CD4-positive, alpha-beta T cell (primary cell): ENCODE data around the gene GPR142. TPM values are rescaled to one million over a fixed set of nuclear protein-coding genes. Genes with fewer than 3 reads are reported as not detected.

Experiments used
- ATAC-seq: fragments of 200-7000 bp; cut with Tn5 transposase; one replicate; pipeline ENCODE4 v1.10.0; 2022; ENCODE audit warnings: mild to moderate bottlenecking; ENCODE audit not compliant: poor library complexity
- CTCF ChIA-PET: fragments of 350-600 bp; sonication (Branson Sonifier 250); formaldehyde crosslinking; loops from one replicate; lab custom pipeline; 2021; ENCODE audit warnings: antibody characterized with exemption, inconsistent platforms; lab: Charles Lee
- POLR2A ChIA-PET: fragments of 350-600 bp; sonication (Branson Sonifier 250); formaldehyde crosslinking; loops from one replicate; lab custom pipeline; 2021; ENCODE audit warnings: antibody characterized with exemption, inconsistent platforms; lab: Charles Lee
- DNase-seq, 14 experiments: peaks; one replicate each; pipeline ENCODE4 v3.0.0-alpha.2; 2013 to 2020; ENCODE audit warnings: mixed read lengths in 2 of 14
- H3K27ac ChIP-seq, 2 donors: one replicate each; pipeline versions ENCODE4 v1.5.1 to v1.7.0; 2013; ENCODE audit warnings: low read length in 2 of 2, low read depth in 1 of 2, mild to moderate bottlenecking in 1 of 2
- H3K27me3 ChIP-seq, 2 experiments: 1 replicate in 1 of 2; 2 replicates in 1 of 2; pipeline versions ENCODE4 v1.6.1 to v1.7.0; 2013; ENCODE audit warnings: low read length in 2 of 2, control low read depth in 1 of 2, mild to moderate bottlenecking in 1 of 2, moderate library complexity in 1 of 2; ENCODE audit not compliant: insufficient read depth in 2 of 2, control insufficient read depth in 1 of 2
- H3K36me3 ChIP-seq: one replicate; pipeline ENCODE4 v1.6.1; 2013; ENCODE audit warnings: low read length, control low read depth; ENCODE audit not compliant: insufficient read depth
- H3K4me1 ChIP-seq: one replicate; pipeline ENCODE4 v1.6.1; 2013; ENCODE audit warnings: low read length, control low read depth; ENCODE audit not compliant: insufficient read depth
- H3K4me3 ChIP-seq: one replicate; pipeline ENCODE4 v1.5.1; 2013; ENCODE audit warnings: mild to moderate bottlenecking, low read length, moderate library complexity
- H3K9me3 ChIP-seq, 2 experiments: 1 replicate in 1 of 2; 2 replicates in 1 of 2; pipeline versions ENCODE4 v1.6.1 to v1.7.0; 2013; ENCODE audit warnings: low read length in 2 of 2, mild to moderate bottlenecking in 2 of 2, control low read depth in 1 of 2, moderate library complexity in 1 of 2; ENCODE audit not compliant: control insufficient read depth in 1 of 2, insufficient read depth in 1 of 2
- H3K27ac Mint-ChIP-seq: one replicate; pipeline ENCODE4 v1.8.0; 2020; ENCODE audit warnings: mixed read lengths
- H3K27me3 Mint-ChIP-seq: one replicate; pipeline ENCODE4 v1.8.0; 2021; ENCODE audit warnings: mixed read lengths
- H3K36me3 Mint-ChIP-seq: one replicate; pipeline ENCODE4 v1.8.0; 2021; ENCODE audit warnings: low read depth, mixed read lengths
- H3K4me1 Mint-ChIP-seq: one replicate; pipeline ENCODE4 v1.8.0; 2021; ENCODE audit warnings: low read depth, mixed read lengths
- H3K4me3 Mint-ChIP-seq: one replicate; pipeline ENCODE4 v1.8.0; 2020; ENCODE audit warnings: mild to moderate bottlenecking, mixed read lengths
- H3K9me3 Mint-ChIP-seq: one replicate; pipeline ENCODE4 v1.8.0; 2020; ENCODE audit warnings: mixed read lengths
- CTCF ChIP-seq: fragments of 200-600 bp; IDR thresholded peaks from one replicate; pipeline ENCODE4 v1.8.0; 2022; ENCODE audit warnings: antibody characterized with exemption, mild to moderate bottlenecking
- intact Hi-C, 2 experiments: fragments of 100-400 bp; cut with DNase I in 1 of 2; cut with micrococcal nuclease in 1 of 2; formaldehyde crosslinking; loops; one replicate each; pipeline versions ENCODE4 v1.15.1 to v1.9.0; 2023 to 2025; cut with DNase I, micrococcal nuclease
- total RNA-seq, 174 experiments: library from RNA in 2 of 174; stranded (reverse) in 2 of 174; gene quantifications; one replicate each; pipeline ENCODE4 v1.2.3 and lab custom pipeline; 2021 to 2026

Gene GPR142
- total RNA-seq, 2 experiments from 2014 or later = not detected

- Histone ChIP-seq H3K4me1 (peaks cover 19% of the 10 kb centered on the region), H3K36me3 (no peaks in the 10 kb centered on the region), H3K27ac (no peak overlapping the region), H3K4me3 (no peak overlapping the region), H3K27me3 (peaks cover 0 to under 1% of the 10 kb centered on the region in 2 experiments), H3K9me3 (no peaks in the 10 kb centered on the region)
- intact Hi-C loops = no loop called here
- Mint-ChIP-seq H3K9me3 (no peaks in the 10 kb centered on the region), H3K36me3 (no peaks in the 10 kb centered on the region), H3K4me1 (peaks cover 16% of the 10 kb centered on the region), H3K4me3 (no peak overlapping the region), H3K27me3 (peaks cover 15% of the 10 kb centered on the region), H3K27ac (no peak overlapping the region)
- DNase-seq (no peak), ATAC-seq (no peak)
- ChIA-PET POLR2A (no interaction called here), CTCF (no interaction called here)
- TF ChIP-seq CTCF = no peak
Observed at GRCh38 chr17:74332017-74332650, 35.2 kb upstream of the GPR142 start.

- H3K36me3 Mint-ChIP-seq = no peaks in the 10 kb centered on the region
- Histone ChIP-seq H3K9me3 (no peaks in the 10 kb centered on the region), H3K4me3 (no peak overlapping the region), H3K27ac (no peak overlapping the region), H3K27me3 (no peaks in the 10 kb centered on the region), H3K36me3 (no peaks in the 10 kb centered on the region), H3K4me1 (peaks cover 17% of the 10 kb centered on the region)
- H3K27me3 Mint-ChIP-seq = peaks cover 15% of the 10 kb centered on the region
- CTCF ChIA-PET = no interaction called here
- no peak overlapping the region for H3K4me3 Mint-ChIP-seq
- H3K9me3 Mint-ChIP-seq = no peaks in the 10 kb centered on the region
- intact Hi-C loops = no loop called here
- H3K4me1 Mint-ChIP-seq = peaks cover 13% of the 10 kb centered on the region
- TF ChIP-seq CTCF = no peak
- no peak overlapping the region for H3K27ac Mint-ChIP-seq
- POLR2A ChIA-PET = no interaction called here
- DNase-seq (no peak), ATAC-seq (no peak)
Observed at GRCh38 chr17:74332763-74333283, 34.5 kb upstream of the GPR142 start.

- Histone ChIP-seq H3K27ac (no peak overlapping the region), H3K27me3 (no peaks in the 10 kb centered on the region), H3K36me3 (no peaks in the 10 kb centered on the region), H3K4me1 (peaks cover 6% of the 10 kb centered on the region), H3K4me3 (no peak overlapping the region), H3K9me3 (no peaks in the 10 kb centered on the region)
- intact Hi-C loops = no loop called here
- Mint-ChIP-seq H3K27ac (no peak overlapping the region), H3K9me3 (no peaks in the 10 kb centered on the region), H3K27me3 (peaks cover 6% of the 10 kb centered on the region), H3K4me1 (peaks cover 3% of the 10 kb centered on the region), H3K36me3 (no peaks in the 10 kb centered on the region), H3K4me3 (no peak overlapping the region)
- ChIA-PET POLR2A (no interaction called here), CTCF (interaction anchor here (0.6 kb wide), 1 partner anchor 50 kb away, joined by 3 read pairs; no protein-coding TSS in a partner anchor)
- TF ChIP-seq CTCF = no peak
- DNase-seq (no peak), ATAC-seq (no peak)
Observed at GRCh38 chr17:74334393-74335039, 32.8 kb upstream of the GPR142 start.
